Measurements from ENCODE around the gene HSF2BP. TPM values are rescaled to one million over a fixed set of nuclear protein-coding genes. Genes with fewer than 3 reads are reported as not detected.

The HSF2BP gene

Small RNAs within 50 kb of the gene (small RNA-seq; reads per million reads assigned to genes)
- not detected for gene MIR6070 (ENCODE audit: insufficient read depth)

Measured in mesendoderm (in vitro differentiated cells).